ENCODE results near the gene DCLK2. TPM values are rescaled to one million over a fixed set of nuclear protein-coding genes. Genes with fewer than 3 reads are reported as not detected.

Gene DCLK2
- total and polyA plus RNA-seq, 2 of the 4 experiments (the other 2 are of a cell fraction) = 11.3 to 15.5 TPM

- no peak overlapping the region for H2AK5ac ChIP-seq (ENCODE audit: low read depth, low read length)
- TF ChIP-seq RAD21 (IDR thresholded peaks at IDR 0.05; ENCODE audit: low read length) = no peak
- TF ChIP-seq, protein P1, sequence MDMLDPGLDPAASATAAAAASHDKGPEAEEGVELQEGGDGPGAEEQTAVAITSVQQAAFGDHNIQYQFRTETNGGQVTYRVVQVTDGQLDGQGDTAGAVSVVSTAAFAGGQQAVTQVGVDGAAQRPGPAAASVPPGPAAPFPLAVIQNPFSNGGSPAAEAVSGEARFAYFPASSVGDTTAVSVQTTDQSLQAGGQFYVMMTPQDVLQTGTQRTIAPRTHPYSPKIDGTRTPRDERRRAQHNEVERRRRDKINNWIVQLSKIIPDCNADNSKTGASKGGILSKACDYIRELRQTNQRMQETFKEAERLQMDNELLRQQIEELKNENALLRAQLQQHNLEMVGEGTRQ (IDR thresholded peaks at IDR 0.05; ENCODE audit: low read depth, low read length) = no peak
- TF ChIP-seq FOS (IDR thresholded peaks at IDR 0.05; ENCODE audit: low read depth, low read length) = no peak
- no peak for TF ChIP-seq ELK1 (IDR thresholded peaks at IDR 0.05; ENCODE audit: borderline replicate concordance, low read depth, low read length)
- no peak for TF ChIP-seq MAFK (IDR thresholded peaks at IDR 0.05; ENCODE audit: low read depth, low read length)
- no peak for TF ChIP-seq SMC3 (IDR thresholded peaks at IDR 0.05; ENCODE audit: low read depth, low read length)
- no peak for TF ChIP-seq POLR2A (IDR thresholded peaks at IDR 0.05; ENCODE audit: low read depth, low read length)
- no peak for TF ChIP-seq CHD1 (IDR thresholded peaks at IDR 0.05; ENCODE audit: low read depth, low read length)
- no peak overlapping the region for H3K56ac ChIP-seq (ENCODE audit: extremely low read depth, insufficient read depth, low read length)
- no peak overlapping the region for H4K91ac ChIP-seq (ENCODE audit: insufficient read depth, low read depth, low read length)
- H3K4me2 ChIP-seq (ENCODE audit: low read depth, low read length) = no peak overlapping the region
- no peaks in the 10 kb centered on the region for H3K9me1 ChIP-seq (ENCODE audit: insufficient read depth, low read length)
- H3K9ac ChIP-seq (ENCODE audit: low read depth, low read length) = no peak overlapping the region
- ATAC-seq (ENCODE audit: low read depth) = peak; percentile 59; the same call in 1 of the 2 replicates
- no peak overlapping the region for H3K14ac ChIP-seq (replicated peaks; ENCODE audit: low read depth, low read length)
- no peak overlapping the region for H3K4me3 ChIP-seq (ENCODE audit: insufficient read depth, low read depth, low read length)
- H2BK120ac ChIP-seq (ENCODE audit: low read depth, low read length) = no peak overlapping the region
- H4K20me1 ChIP-seq (ENCODE audit: insufficient read depth, low read length) = no peaks in the 10 kb centered on the region
- dilution Hi-C loops (cut with HindIII; ENCODE audit: low sequenced_read_pairs, unreplicated experiment) = no loop called here
- H3K4me1 ChIP-seq (ENCODE audit: control insufficient read depth, insufficient read depth, low read length) = 0 out of 2 replicates have a peak, but pooled peaks cover 2% of the 10 kb centered on the region
- no peak overlapping the region for H3K18ac ChIP-seq (ENCODE audit: low read depth, low read length)
- H3K79me1 ChIP-seq (ENCODE audit: low read depth in 1 of 2, low read length in 2 of 2) = no peaks in the 10 kb centered on the region
- H2BK15ac ChIP-seq (ENCODE audit: low read depth, low read length) = no peak overlapping the region
- no TSS peak for BruUV-seq (replicated peaks)
- H3K27me3 ChIP-seq (ENCODE audit: control insufficient read depth, insufficient read depth, low read length) = no peaks in the 10 kb centered on the region
- H2BK5ac ChIP-seq (ENCODE audit: low read depth, low read length, poor library complexity, severe bottlenecking) = no peak overlapping the region
- no peak overlapping the region for H2AK9ac ChIP-seq (replicated peaks; ENCODE audit: low read depth, low read length, poor library complexity)
- peak overlapping the region; percentile 23; the same call in 1 of the 2 replicates for H3K23ac ChIP-seq (ENCODE audit: low read depth, low read length)
- no peaks in the 10 kb centered on the region for H3K36me3 ChIP-seq (ENCODE audit: control insufficient read depth, insufficient read depth, low read length)
- no peak overlapping the region for H2AFZ ChIP-seq (replicated peaks; ENCODE audit: low read length, poor library complexity)
- CTCF ChIA-PET = interaction anchor here (1.0 kb wide), 1 partner anchor 14 kb away, joined by 3 read pairs; no protein-coding TSS in a partner anchor
- no peaks in the 10 kb centered on the region for H3K9me3 ChIP-seq (ENCODE audit: control insufficient read depth, insufficient read depth, low read length)
- H3K4ac ChIP-seq (ENCODE audit: low read depth, low read length) = no peak overlapping the region
- POLR2A ChIA-PET (ENCODE audit: unreplicated experiment) = no interaction called here
- 0% methylated on average over 2 of the region's 2 CpGs; no CpG with 5 or more reads in 1 of the 2 experiments for WGBS, 2 experiments (ENCODE audit: extremely low coverage in 2 of 2, insufficient read length in 1 of 2)
- in situ Hi-C loops (cut with MboI; ENCODE audit: low sequenced_read_pairs) = no loop called here
- no peak overlapping the region for H4K5ac ChIP-seq (ENCODE audit: low read depth, low read length)
- no peak overlapping the region for H2BK20ac ChIP-seq (ENCODE audit: low read depth, low read length)
- H4K8ac ChIP-seq (ENCODE audit: low read depth in 2 of 2, low read length in 2 of 2) = no peak overlapping the region
- intact Hi-C loops (cut with micrococcal nuclease) = no loop called here
- DNase-seq = peak; percentile 87
- no peak overlapping the region for H3K27ac ChIP-seq (ENCODE audit: insufficient read depth, low read length)
These were observed 44.3 kb upstream of the DCLK2 start for GRCh38 chr4:150033901-150034300.

All from IMR-90 (cell line).